Measurements from ENCODE around the gene XPO6. TPM values are rescaled to one million over a fixed set of nuclear protein-coding genes. Genes with fewer than 3 reads are reported as not detected.
"Not testable (repeated sequence)": the region's sequence is repeated elsewhere in the genome, so short reads cannot be mapped to it uniquely, and the experiment has no call there.

Gene XPO6
- total RNA-seq, 1 donor from 2014 or later: 155 TPM

GRCh38 chr16:28237754-28238357, 26.1 kb upstream of the XPO6 start:
- DNase-seq (ENCODE audit: low spot score): no peak
- no peaks in the 10 kb centered on the region for H3K9me3 Mint-ChIP-seq (ENCODE audit: unreplicated experiment)
- H3K36me3 Mint-ChIP-seq (ENCODE audit: low read depth, unreplicated experiment): no peaks in the 10 kb centered on the region
- no peak overlapping the region for H3K4me3 Mint-ChIP-seq (ENCODE audit: unreplicated experiment)
- H3K27ac Mint-ChIP-seq (ENCODE audit: unreplicated experiment): no peak overlapping the region
- TF ChIP-seq CTCF (IDR thresholded peaks at IDR 0.05; ENCODE audit: unreplicated experiment): no peak
- no peaks in the 10 kb centered on the region for H3K4me1 Mint-ChIP-seq (ENCODE audit: unreplicated experiment)
- peaks cover 4% of the 10 kb centered on the region for H3K27me3 Mint-ChIP-seq (ENCODE audit: unreplicated experiment)

- Mint-ChIP-seq H3K9me3 (ENCODE audit: unreplicated experiment) (no peaks in the 10 kb centered on the region), H3K4me1 (ENCODE audit: unreplicated experiment) (no peaks in the 10 kb centered on the region), H3K36me3 (ENCODE audit: low read depth, unreplicated experiment) (no peaks in the 10 kb centered on the region), H3K4me3 (ENCODE audit: unreplicated experiment) (no peak overlapping the region), H3K27me3 (ENCODE audit: unreplicated experiment) (no peaks in the 10 kb centered on the region), H3K27ac (ENCODE audit: unreplicated experiment) (no peak overlapping the region)
- DNase-seq (ENCODE audit: low spot score): no peak
- TF ChIP-seq CTCF (IDR thresholded peaks at IDR 0.05; ENCODE audit: unreplicated experiment): no peak
Observed at GRCh38 chr16:28231763-28232162, 20.0 kb upstream of the XPO6 start.

GRCh38 chr16:28223909-28224308, 12.1 kb upstream of the XPO6 start:
- not testable (repeated sequence) for H3K4me3 Mint-ChIP-seq (ENCODE audit: unreplicated experiment); H3K27me3 Mint-ChIP-seq (ENCODE audit: unreplicated experiment); H3K27ac Mint-ChIP-seq (ENCODE audit: unreplicated experiment); H3K4me1 Mint-ChIP-seq (ENCODE audit: unreplicated experiment); DNase-seq (ENCODE audit: low spot score); H3K9me3 Mint-ChIP-seq (ENCODE audit: unreplicated experiment); H3K36me3 Mint-ChIP-seq (ENCODE audit: low read depth, unreplicated experiment)

- H3K27me3 Mint-ChIP-seq (ENCODE audit: unreplicated experiment); H3K4me1 Mint-ChIP-seq (ENCODE audit: unreplicated experiment); H3K4me3 Mint-ChIP-seq (ENCODE audit: unreplicated experiment); H3K36me3 Mint-ChIP-seq (ENCODE audit: low read depth, unreplicated experiment); H3K9me3 Mint-ChIP-seq (ENCODE audit: unreplicated experiment); H3K27ac Mint-ChIP-seq (ENCODE audit: unreplicated experiment); DNase-seq (ENCODE audit: low spot score): not testable (repeated sequence)
Observed at GRCh38 chr16:28219777-28220176, 8.0 kb upstream of the XPO6 start.

- H3K36me3 Mint-ChIP-seq (ENCODE audit: low read depth, unreplicated experiment): no peaks in the 10 kb centered on the region
- no peak overlapping the region for H3K27ac Mint-ChIP-seq (ENCODE audit: unreplicated experiment)
- DNase-seq (ENCODE audit: low spot score): no peak
- peaks cover 6% of the 10 kb centered on the region for H3K27me3 Mint-ChIP-seq (ENCODE audit: unreplicated experiment)
- TF ChIP-seq CTCF (IDR thresholded peaks at IDR 0.05; ENCODE audit: unreplicated experiment): no peak
- H3K4me1 Mint-ChIP-seq (ENCODE audit: unreplicated experiment): peaks cover 2% of the 10 kb centered on the region
- no peaks in the 10 kb centered on the region for H3K9me3 Mint-ChIP-seq (ENCODE audit: unreplicated experiment)
- no peak overlapping the region for H3K4me3 Mint-ChIP-seq (ENCODE audit: unreplicated experiment)
Observed at GRCh38 chr16:28219282-28219681, 7.5 kb upstream of the XPO6 start.

GRCh38 chr16:28218109-28218508, 6.3 kb upstream of the XPO6 start:
- Mint-ChIP-seq H3K27me3 (ENCODE audit: unreplicated experiment) (peaks cover 9% of the 10 kb centered on the region), H3K27ac (ENCODE audit: unreplicated experiment) (no peak overlapping the region), H3K36me3 (ENCODE audit: low read depth, unreplicated experiment) (no peaks in the 10 kb centered on the region), H3K4me3 (ENCODE audit: unreplicated experiment) (no peak overlapping the region), H3K4me1 (ENCODE audit: unreplicated experiment) (peaks cover 6% of the 10 kb centered on the region), H3K9me3 (ENCODE audit: unreplicated experiment) (no peaks in the 10 kb centered on the region)
- peak; percentile 9 for DNase-seq (ENCODE audit: low spot score)
- no peak for TF ChIP-seq CTCF (IDR thresholded peaks at IDR 0.05; ENCODE audit: unreplicated experiment)
